EL (cell line): ENCODE data around the gene BCR.
"Not testable (repeated sequence)": the region's sequence is repeated elsewhere in the genome, so short reads cannot be mapped to it uniquely, and the experiment has no call there.

Experiments used
- DNase-seq: peaks from one replicate; pipeline ENCODE4 v3.0.0-alpha.2; 2016

Gene BCR

DNA sequence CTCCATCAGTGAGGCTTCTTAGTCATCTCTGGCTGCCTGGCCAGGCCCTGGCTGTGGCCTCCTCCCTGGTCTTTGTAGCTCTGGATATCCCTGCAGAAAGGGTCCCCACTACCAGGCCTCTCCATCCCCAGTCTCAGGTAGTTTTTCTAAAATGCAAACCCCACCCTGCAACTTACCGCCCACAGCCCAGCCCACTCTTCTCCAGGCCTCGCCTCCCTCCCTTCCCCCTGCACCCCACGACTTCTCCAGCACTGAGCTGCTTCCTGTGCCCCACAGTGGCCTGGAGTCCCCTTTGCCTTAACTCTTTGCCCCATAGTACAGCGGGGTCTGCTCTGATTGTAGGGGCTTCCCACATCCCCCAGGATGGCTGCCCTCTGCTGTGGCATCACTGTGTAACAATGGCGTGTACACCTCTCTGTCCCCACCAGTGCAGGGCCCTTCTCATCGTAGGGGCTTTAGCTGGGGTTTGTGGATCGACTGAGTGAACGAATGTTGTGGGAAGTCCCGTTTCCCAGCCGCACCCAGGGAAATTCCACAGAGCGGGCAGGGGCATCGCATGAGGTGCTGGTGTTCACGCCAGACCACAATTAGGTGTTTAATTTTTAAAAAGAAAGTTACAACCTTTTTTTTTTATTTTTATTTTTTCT lies 111.6 kb downstream of the BCR start:
- no peak for DNase-seq

DNA sequence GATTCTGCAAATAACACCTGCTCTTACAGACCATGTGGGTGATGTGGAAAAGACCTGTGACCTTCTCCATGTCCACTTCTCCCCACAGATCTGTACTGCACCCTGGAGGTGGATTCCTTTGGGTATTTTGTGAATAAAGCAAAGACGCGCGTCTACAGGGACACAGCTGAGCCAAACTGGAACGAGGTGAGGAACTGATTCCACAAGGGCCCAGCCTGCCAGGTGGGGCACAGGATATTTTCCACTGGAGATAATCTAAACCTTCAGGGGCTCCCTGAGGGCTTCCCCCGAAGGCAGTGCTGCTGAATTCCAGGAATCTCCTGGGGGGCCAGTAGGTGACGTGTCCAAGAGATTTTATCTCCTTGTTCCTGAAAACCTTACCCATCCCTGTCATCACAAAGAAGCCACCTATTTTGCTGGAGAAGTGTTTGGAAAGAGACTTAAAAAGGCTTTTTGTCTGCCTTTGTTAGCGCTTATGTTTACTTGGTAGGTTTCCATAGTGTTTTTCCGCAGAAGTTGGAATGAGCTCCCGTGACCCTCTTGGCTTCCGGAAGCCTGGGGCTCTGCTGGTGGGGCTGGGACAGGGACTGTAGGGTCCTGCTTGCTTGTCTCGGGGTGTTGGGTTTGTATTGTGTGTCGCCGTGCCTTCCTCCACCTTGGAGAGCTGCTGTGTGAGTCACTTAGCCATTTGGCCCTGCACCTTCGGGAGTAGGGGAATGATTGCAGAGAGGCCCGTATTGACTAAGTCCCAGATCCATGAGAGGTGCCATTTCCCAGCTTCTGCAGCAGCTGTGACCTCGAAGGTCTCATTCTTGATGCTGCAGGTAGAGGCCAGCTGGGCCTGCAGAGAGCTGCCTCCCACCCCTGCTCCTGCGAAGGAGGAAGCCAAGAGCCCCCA lies 112.4 kb downstream of the BCR start:
- no peak for DNase-seq

DNA sequence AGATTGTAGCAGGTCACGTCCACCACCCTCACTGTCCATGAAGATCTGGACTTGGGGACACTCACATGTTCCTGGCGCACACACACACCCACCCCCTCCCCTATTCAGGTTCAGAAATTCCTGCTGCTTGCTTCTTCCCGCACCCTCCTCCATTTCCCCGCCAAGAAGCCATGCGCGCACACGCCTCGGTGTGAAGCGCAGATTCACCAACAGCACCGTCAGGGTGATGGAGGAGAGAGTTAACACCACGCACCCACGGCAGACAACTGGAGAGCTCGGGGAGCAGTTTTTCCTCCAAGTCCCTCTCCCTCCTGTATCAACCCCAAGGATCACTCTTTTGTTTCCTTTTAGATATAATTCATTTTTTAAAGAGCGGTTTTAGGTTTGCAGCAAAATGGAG lies 113.4 kb downstream of the BCR start:
- no peak for DNase-seq

GRCh38 chr22:23294221-23294620 lies 113.9 kb downstream of the BCR start:
- no peak for DNase-seq

GRCh38 chr22:23300476-23300875 lies 120.2 kb downstream of the BCR start:
- no peak for DNase-seq

GRCh38 chr22:23301591-23301990 lies 121.3 kb downstream of the BCR start:
- DNase-seq: no peak

DNA sequence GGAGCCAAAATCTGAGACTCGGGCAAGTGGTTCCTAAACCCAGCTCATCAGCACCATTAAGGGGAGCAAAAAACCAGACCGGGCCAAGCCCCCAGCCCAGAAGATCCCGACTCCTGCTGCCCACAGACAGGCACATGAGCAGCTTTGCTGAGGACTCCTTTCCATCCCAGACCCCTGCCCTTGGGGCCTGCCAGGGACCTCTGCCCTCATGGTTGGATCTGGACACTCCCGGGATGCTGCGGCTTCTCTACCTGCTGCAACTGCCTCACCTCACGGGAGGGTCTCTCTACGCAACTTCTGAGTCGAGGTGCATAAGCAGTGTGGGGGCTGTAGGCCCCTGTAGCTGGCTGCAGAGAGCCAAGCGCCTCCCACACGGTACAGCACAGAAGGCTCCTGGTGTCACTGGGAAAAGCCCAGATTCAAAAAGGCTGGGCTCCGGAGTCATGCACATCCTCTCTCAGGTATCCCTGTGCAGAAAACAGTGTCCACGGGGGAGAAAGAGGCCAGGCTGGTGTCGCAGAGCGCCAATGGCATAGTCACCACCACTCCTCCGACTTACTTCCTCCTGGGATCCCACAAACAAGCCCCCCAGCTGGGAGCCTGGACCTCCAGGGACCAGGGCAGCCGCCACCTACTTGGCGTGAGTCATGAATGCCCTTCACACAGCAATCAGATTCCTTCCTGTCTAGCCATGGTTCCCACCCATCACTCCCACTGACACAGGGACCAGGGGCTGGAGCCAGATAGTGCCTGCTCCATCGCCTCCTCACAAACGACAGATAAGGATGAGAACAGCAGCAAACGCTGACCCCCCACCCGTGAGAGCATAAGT lies 122.1 kb downstream of the BCR start:
- DNase-seq: no peak

GRCh38 chr22:23305321-23305910 lies 125.1 kb downstream of the BCR start:
- peak; percentile 89 for DNase-seq

GRCh38 chr22:23305922-23306374 lies 125.6 kb downstream of the BCR start:
- peak; percentile 65 for DNase-seq

DNA sequence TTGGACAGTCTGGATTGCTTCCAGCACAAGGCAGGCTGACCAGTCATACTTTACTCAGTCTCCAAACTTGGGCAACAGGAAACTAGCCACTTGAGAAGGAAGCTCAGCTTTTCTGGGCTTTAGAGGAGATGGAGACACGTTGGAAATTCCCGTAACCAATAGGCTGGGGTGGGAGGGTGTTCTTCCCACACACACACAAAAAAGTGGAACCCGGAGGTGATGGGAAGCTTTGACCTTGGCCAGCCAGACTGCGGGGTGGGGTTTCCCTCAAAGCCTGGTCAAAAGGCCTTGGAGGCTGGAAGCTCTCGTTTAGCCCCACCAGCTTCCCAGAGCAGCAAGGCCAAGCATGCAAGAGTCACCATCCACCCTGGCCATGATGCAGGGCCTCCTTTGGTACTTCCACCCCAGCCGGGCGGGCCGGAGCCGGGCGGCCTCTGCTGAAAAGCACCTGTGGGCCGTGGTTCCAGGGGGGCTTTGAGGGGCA lies 126.2 kb downstream of the BCR start:
- peak; percentile 63 for DNase-seq

- DNase-seq: no peak
These were observed 126.6 kb downstream of the BCR start for GRCh38 chr22:23306926-23307325.

DNA sequence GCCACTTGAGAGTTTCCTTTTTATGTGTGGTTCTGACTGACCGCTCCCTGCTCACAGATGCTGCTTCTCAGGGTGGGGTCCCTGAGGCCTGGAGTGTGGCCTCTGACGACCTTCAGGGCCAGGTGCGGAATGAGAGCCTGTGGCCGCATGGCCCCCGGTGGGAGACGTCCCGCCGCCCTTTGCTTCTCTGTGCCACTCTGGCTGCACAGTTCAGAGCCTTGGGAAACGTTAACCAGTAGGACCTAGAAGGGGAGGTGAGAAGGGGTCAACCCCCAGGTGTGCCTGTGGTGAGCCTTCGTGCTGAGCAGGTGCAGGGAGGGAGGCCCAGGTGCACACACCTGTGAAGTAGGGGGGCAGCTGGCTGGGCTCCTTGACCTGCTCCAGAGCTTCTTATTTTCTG lies 127.2 kb downstream of the BCR start:
- DNase-seq: not testable (repeated sequence)

GRCh38 chr22:23309261-23309660 lies 129.0 kb downstream of the BCR start:
- not testable (repeated sequence) for DNase-seq

GRCh38 chr22:23310443-23311097 lies 130.3 kb downstream of the BCR start:
- DNase-seq: not testable (repeated sequence)

DNA sequence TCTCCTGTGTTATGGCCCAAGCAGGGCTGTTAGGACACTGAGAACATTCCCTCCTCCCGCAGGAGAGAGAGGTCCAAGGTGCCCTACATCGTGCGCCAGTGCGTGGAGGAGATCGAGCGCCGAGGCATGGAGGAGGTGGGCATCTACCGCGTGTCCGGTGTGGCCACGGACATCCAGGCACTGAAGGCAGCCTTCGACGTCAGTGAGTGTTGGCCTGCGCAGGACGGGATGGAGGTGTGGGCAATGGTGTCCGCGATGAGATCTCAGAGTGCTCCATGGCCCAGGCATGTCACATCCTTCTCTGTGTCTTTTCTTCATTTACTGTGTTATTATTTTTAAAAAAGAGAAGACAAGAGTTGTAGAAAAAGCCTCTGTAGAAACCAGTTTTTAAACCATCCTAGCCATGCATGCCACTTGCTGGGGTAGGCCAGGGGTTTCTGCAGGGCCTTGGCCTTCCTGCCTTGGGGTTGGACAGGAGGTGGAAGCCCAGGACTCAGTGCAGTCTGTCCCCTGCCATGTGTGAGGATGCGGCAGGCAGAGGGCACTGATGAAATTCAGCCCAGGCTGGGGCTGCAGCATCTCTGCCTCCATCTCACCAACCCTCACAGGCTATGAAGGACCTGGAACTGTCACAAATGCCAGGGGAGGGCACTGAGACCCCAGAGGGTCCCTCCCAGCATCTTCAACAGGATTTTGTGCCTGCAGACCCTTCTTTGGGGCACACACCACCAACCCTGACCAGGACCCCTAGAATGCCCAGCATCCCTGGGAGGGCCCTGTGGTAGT lies 131.5 kb downstream of the BCR start:
- DNase-seq: not testable (repeated sequence)

- no peak for DNase-seq
These were observed 133.7 kb downstream of the BCR start for GRCh38 chr22:23313791-23314567.

GRCh38 chr22:23315341-23315917 lies 135.1 kb downstream of the BCR start:
- DNase-seq: peak; percentile 79

DNA sequence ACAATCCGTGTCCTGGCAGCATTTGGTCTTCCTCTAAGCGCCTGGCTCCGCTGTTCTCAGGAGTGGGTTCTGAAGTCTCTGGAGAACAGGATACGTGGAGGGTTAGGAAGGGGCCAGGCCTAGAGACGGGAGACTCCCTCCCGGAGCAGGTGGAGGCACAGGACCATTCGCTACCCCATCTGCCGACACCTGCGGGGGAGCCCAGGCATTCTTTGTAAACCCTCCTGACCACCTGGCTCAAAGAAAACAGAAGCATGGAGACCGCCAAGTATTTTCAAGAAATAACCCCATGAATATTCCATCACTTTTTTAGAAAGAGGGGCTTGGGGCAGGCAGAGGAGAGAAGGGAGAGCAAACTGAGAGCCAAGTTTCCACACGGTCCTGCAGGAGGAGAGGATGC lies 136.3 kb downstream of the BCR start:
- not testable (repeated sequence) for DNase-seq

DNA sequence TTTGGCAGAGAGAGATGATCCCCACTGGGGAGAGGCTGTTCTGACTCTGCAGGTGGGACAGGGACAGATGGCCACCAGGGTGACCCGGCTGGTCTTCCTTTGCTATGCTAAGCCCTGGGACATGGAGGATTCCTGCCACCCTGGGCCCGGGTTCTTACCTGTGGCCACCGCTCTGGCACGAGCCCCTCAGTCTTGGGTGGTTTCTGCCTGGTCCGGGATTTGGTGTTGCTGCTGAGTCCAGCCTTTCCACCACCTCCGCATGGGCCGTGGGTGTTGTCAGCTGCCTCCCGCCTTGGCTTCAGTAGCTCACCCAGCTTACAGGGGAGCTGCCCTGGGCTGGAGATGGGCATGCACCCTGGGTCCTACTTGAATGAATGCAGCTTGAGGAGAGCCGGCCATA lies 138.0 kb downstream of the BCR start:
- DNase-seq: not testable (repeated sequence)

GRCh38 chr22:23322497-23323080 lies 142.3 kb downstream of the BCR start:
- not testable (repeated sequence) for DNase-seq
